BLaER1 (cell line): ENCODE results near the gene TBX20.
"Not testable (repeated sequence)": the region's sequence is repeated elsewhere in the genome, so short reads cannot be mapped to it uniquely, and the experiment has no call there.

Experiments used
- H3K27ac ChIP-seq: shearing (Covaris generic); formaldehyde crosslinking; 2 replicates; pipeline ENCODE4 v1.8.1; 2022
- H3K27me3 ChIP-seq: shearing (Covaris generic); formaldehyde crosslinking; 2 replicates; pipeline ENCODE4 v1.8.1; 2022
- H3K36me3 ChIP-seq: shearing (Covaris generic); formaldehyde crosslinking; 2 replicates; pipeline ENCODE4 v1.8.1; 2022
- H3K4me1 ChIP-seq: shearing (Covaris generic); formaldehyde crosslinking; 2 replicates; pipeline ENCODE4 v1.8.1; 2022
- H3K4me2 ChIP-seq: shearing (Covaris generic); formaldehyde crosslinking; 2 replicates; pipeline ENCODE4 v1.8.1; 2022
- H3K4me3 ChIP-seq: shearing (Covaris generic); formaldehyde crosslinking; 2 replicates; pipeline ENCODE4 v1.8.1; 2022
- H3K9ac ChIP-seq: shearing (Covaris generic); formaldehyde crosslinking; 2 replicates; pipeline ENCODE4 v1.8.1; 2022
- H3K9me3 ChIP-seq: shearing (Covaris generic); formaldehyde crosslinking; 2 replicates; pipeline ENCODE4 v1.8.1; 2022
- H4K20me1 ChIP-seq: shearing (Covaris generic); formaldehyde crosslinking; 2 replicates; pipeline ENCODE4 v1.8.1; 2022
- Cebpa-rat ChIP-seq: shearing (Covaris generic); IDR thresholded peaks from 2 replicates; pipeline ENCODE4 v1.8.1; 2022

Gene TBX20

DNA sequence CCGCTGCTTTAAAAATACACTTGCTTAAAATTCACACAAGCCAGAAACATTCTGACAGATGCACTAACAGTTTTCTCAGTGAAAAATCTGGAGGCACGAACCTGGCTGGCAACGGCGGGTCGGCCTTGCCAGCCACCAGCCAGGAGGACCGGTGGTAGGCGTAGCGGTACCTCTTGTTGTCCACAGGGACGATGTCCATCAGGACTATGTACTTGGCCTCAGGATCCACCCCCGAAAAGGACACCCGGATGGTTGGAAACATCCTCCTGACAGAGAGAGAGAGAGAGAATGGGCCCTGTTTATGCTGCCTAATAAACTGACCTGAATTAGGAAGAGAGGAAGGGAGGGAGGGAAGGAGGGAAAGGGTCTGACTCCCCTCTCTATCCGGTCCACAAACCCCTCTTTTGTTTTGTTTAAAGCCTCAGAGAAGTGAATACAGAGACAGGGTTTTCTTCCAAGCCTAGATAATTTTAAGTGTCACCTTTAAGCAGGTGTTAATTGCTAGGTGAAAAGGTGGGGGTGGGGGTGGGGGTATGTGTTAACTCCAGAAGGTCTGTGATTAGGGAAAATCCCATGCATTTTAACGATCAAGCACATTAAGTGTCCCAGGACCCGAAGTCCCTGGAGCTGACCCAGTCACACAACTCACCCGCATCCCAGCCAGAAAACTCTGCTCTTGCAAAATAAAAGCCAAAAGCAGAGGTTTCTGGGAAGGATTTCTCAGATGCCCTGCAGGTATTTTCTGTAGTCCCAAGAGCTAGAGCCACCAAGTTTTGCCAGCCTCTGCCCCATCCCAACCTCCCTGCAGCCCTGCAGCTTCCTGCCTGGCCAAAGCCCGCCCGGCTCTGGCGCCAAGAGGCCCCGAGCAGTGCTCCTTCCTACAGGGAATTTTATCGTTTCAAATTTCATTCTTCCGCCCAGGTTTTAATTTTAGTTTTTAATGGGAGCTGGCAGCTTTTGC, 5.0 kb downstream of the TBX20 start:
- Histone ChIP-seq H3K4me3 (no peak overlapping the region), H3K36me3 (no peaks in the 10 kb centered on the region), H3K4me1 (peaks cover 9% of the 10 kb centered on the region; the same call in 1 of the 2 replicates)

DNA sequence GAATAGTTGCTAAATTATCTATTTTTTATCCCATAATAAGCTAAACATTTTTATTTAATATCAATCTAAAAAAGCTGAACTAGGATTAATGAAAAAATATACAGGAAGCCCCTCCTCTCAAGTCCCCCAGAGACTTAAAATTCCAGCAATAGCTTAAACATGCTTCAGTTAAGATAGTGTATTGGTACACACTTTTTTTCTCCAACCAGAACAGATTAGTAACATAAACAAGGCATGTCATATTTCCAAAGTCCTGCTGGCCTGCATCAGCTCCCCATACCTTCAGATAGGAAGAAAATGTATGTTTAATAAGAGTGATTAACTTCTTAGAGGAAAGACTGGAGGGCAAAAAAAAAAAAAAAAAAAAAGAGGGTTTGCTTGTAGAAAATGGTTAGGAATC, 7.1 kb downstream of the TBX20 start:
- H3K36me3 ChIP-seq, result no peaks in the 10 kb centered on the region
- H3K27me3 ChIP-seq, result peaks cover 24% of the 10 kb centered on the region
- no peaks in the 10 kb centered on the region for H3K9me3 ChIP-seq
- H3K9ac ChIP-seq, result no peak overlapping the region
- H3K4me2 ChIP-seq, result no peak overlapping the region
- no peak overlapping the region for H3K4me3 ChIP-seq
- H3K27ac ChIP-seq, result no peak overlapping the region
- H4K20me1 ChIP-seq, result no peaks in the 10 kb centered on the region
- peaks cover 7% of the 10 kb centered on the region; the same call in 1 of the 2 replicates for H3K4me1 ChIP-seq
- TF ChIP-seq Cebpa-rat, result no peak

More for the DNA sequence above, 5.0 kb downstream of the TBX20 start:
- H3K9ac ChIP-seq, result no peak overlapping the region
- H3K27me3 ChIP-seq, result peaks cover 24% of the 10 kb centered on the region
- no peak overlapping the region for H3K27ac ChIP-seq
- no peak for TF ChIP-seq Cebpa-rat
- peaks cover 8% of the 10 kb centered on the region for H3K9me3 ChIP-seq
- H3K4me2 ChIP-seq, result no peak overlapping the region
- H4K20me1 ChIP-seq, result no peaks in the 10 kb centered on the region

DNA sequence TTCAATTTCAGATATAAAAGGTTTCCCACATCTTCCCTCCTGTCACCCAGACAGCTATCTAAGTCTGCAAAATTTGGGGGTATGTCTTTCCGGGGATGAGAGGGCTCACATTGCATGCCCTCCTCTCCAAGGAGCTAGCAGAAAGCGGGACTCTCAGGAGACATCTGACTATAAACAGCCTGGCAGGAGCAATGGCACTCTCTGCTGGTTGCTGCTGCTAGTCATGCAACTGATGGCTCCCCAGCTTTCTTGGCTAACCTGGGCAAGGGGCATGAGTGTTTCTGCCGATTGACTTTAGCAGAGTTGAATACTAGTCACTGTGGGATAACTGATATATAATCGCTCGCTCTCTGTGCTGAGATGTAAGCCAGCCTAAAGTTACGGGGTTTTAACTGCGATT, 12.0 kb downstream of the TBX20 start:
- Histone ChIP-seq H3K4me2 (no peak overlapping the region), H3K4me3 (no peak overlapping the region), H3K27me3 (no peaks in the 10 kb centered on the region), H3K4me1 (0 out of 2 replicates have a peak, but pooled peaks cover 4% of the 10 kb centered on the region), H3K9ac (no peak overlapping the region), H3K36me3 (no peaks in the 10 kb centered on the region), H3K9me3 (no peaks in the 10 kb centered on the region), H3K27ac (no peak overlapping the region), H4K20me1 (no peaks in the 10 kb centered on the region)
- TF ChIP-seq Cebpa-rat, result no peak

DNA sequence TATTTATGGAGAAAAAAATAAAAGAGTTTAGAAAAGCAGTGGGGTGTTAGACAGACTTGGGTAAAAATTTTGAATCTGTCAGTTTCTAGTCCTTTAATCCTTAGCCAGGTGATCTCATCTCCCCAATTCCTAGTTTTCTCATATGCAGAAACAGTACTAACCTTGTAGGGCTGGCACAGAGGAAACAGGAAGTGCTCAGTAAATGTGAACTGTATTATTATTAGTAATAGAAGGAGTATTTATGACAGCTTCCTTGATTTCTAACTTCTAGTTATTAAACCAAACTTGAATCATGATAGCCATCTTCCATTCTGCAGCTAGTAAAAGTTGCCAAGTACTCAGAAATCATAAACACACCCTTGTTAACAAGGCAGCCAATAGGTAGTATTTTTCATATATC, 12.5 kb downstream of the TBX20 start:
- Histone ChIP-seq H3K4me3 (no peak overlapping the region), H3K4me1 (0 out of 2 replicates have a peak, but pooled peaks cover 4% of the 10 kb centered on the region), H3K36me3 (no peaks in the 10 kb centered on the region), H3K9me3 (no peaks in the 10 kb centered on the region), H3K27me3 (no peaks in the 10 kb centered on the region), H3K27ac (no peak overlapping the region), H3K9ac (no peak overlapping the region), H4K20me1 (no peaks in the 10 kb centered on the region), H3K4me2 (no peak overlapping the region)
- no peak for TF ChIP-seq Cebpa-rat

DNA sequence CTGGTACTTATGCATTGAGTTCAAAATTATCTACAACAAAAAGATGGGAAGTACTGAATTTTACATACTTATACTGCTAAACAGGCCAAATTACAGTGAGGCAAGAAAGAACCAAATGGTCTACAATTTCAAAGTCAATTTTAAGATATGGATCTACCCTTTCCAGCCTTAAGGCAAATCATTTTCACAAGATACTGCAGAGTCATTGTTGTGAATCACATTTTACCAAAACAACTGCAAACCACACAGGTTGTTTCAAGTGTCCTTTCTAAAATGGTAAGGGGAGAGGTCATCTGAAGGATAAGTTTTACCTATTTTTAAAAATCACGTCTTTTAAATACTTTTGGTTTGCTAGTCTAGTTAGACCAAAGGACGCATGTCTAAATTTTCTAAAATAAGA, 12.9 kb downstream of the TBX20 start:
- not testable (repeated sequence) for H3K9me3 ChIP-seq, H4K20me1 ChIP-seq, H3K4me2 ChIP-seq, H3K9ac ChIP-seq, H3K36me3 ChIP-seq, H3K4me3 ChIP-seq, H3K27ac ChIP-seq, H3K27me3 ChIP-seq, H3K4me1 ChIP-seq

DNA sequence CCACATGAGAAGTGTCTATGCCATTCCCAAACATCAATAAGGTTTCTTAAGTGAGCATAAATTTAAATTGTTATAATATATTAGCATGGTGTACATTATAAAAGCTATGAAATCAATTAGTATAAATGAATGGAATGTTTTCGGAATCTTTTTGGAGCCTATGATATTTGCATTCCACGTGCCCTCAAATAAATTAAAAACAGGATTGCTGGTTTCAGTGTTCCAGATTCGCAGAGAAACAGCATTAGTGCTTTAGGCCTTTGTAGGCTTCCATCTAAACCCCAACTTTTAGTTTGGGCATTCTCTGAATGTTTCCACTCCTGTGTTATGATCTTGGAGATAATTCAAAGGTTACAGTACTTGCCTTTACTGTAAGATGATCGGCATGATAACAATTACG, 15.4 kb downstream of the TBX20 start:
- H4K20me1 ChIP-seq, H3K4me2 ChIP-seq, H3K9me3 ChIP-seq, H3K4me1 ChIP-seq, H3K36me3 ChIP-seq, H3K9ac ChIP-seq, H3K4me3 ChIP-seq, H3K27me3 ChIP-seq, H3K27ac ChIP-seq: not testable (repeated sequence)

DNA sequence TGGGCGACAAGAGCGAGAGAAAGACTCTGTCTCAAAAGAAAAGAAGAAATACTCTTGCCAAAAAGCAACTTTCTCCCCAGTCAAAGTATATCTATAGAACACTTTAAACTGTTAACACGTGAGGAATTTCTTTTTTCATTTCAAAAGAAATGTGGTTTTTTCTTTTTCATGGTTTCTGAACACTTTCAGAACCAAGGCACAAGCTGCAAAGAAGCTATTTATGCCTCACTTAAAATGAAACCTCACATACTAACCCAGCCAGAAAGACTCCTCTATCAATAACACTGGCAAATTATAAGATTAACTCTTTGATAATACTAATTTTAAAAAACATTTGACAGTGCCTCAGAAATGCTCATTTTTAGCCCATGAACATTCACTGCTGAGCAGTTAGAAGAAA, 20.9 kb downstream of the TBX20 start:
- H3K27ac ChIP-seq, result no peak overlapping the region
- no peaks in the 10 kb centered on the region for H3K36me3 ChIP-seq
- H3K4me1 ChIP-seq, result peaks cover 23% of the 10 kb centered on the region
- TF ChIP-seq Cebpa-rat, result no peak
- H3K27me3 ChIP-seq, result no peaks in the 10 kb centered on the region
- peak overlapping the region; percentile 66 for H3K4me2 ChIP-seq
- no peaks in the 10 kb centered on the region for H3K9me3 ChIP-seq
- H3K4me3 ChIP-seq, result no peak overlapping the region
- no peaks in the 10 kb centered on the region for H4K20me1 ChIP-seq
- no peak overlapping the region for H3K9ac ChIP-seq

DNA sequence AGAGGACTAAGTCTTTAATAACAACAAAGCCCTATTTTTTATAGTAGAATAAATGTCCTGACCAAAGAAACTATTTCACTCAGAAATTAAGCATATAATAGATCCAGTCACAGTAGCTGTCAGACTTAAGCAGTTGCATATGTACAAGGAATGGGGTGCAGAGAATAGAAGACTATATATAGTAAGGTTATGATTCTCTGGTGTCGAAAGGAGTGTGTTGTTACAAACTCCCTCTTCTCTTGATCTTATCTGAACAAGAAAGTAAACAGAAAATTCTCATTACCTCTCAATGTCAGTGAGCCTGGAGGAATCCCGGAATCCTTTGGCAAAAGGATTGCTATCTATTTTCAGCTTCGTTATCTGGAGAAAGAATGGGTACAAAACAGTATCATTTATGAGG, 22.7 kb downstream of the TBX20 start:
- H3K4me1 ChIP-seq, result peaks cover 23% of the 10 kb centered on the region
- not testable (repeated sequence) for H3K4me3 ChIP-seq, H3K27me3 ChIP-seq, H3K36me3 ChIP-seq, H4K20me1 ChIP-seq, H3K9ac ChIP-seq, H3K9me3 ChIP-seq, H3K4me2 ChIP-seq, H3K27ac ChIP-seq

DNA sequence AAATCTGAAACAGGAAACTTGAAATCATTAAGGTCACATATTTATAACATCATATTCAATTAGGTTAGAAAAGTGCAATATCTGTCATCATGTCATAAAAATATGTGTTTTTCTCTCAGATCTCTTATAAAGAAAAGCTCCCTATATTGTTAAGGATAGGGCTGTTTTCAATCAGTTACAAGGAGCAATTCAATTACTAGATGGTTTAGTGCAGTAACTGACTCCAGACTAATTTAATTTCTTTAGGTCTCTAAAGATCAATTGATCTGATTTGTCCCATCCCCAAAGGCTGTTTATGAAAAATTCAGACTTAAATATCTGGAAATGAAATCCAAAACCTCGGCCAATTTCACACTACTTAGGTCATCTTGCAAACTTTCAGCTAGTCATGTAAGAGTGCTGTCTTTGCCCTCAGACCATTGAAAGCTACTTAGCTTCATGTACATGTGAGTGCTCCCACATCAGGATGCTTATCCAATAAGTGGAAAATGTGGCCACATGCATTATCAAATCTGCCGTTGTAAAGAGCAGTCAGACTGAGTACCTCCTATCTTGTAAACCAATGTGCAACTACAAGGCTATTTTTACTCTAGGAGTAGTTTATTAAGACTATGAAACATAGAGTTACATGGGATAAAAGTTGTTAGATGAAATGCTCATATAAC, 24.7 kb downstream of the TBX20 start:
- H3K4me3 ChIP-seq, H3K4me2 ChIP-seq, H4K20me1 ChIP-seq, H3K27me3 ChIP-seq, H3K9ac ChIP-seq, H3K36me3 ChIP-seq, H3K9me3 ChIP-seq, H3K27ac ChIP-seq: not testable (repeated sequence)
- H3K4me1 ChIP-seq, result peaks cover 23% of the 10 kb centered on the region

DNA sequence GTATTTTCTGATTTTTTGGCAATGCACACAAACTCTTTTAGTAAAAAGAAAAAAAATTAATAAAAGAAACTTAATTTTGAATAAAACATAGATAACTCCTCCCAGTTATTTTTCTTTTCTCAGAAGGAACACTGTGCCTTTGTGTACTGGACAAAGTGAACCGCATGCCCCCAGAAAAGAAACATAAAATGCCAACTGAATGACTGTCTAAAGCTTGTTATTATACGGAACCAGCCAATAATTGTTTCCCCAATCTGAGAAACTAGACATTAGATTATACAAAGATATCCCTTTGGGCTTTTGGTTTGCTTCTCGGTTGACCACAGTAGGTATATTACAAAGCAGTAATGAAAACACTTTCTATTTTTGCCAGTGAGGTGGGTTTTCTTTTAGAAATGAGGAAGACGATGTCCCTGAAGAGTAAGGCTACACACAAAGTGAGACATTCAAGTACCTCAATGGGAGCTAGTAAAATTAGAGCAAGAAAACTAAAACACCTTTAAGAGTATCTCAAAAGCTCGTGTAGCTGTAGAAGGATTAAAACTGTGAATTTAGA, 25.3 kb downstream of the TBX20 start:
- H3K27ac ChIP-seq, H3K36me3 ChIP-seq, H4K20me1 ChIP-seq, H3K9ac ChIP-seq, H3K9me3 ChIP-seq, H3K27me3 ChIP-seq, H3K4me3 ChIP-seq: not testable (repeated sequence)
- Histone ChIP-seq H3K4me1 (peaks cover 21% of the 10 kb centered on the region), H3K4me2 (peak overlapping the region; percentile 42)

DNA sequence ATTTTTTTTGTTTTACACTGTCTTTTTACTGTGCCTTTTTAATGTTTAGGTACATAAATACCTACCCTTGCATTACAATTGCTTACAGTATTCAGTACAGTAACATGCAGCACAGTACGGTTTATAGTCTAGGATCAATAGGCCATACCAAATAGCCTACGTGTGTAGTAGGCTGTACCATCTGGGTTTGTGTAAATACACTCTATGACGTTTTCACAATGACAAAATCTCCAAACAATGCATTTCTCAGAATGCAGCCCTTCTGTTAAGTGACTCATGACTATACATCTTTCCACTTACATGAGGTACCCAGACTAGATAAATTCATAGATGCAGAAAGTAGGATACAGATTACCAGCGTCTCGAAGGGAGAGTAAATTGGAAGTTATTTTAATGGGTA, 26.5 kb downstream of the TBX20 start:
- H3K4me1 ChIP-seq, H3K9ac ChIP-seq, H3K4me3 ChIP-seq, H3K9me3 ChIP-seq, H3K36me3 ChIP-seq, H4K20me1 ChIP-seq, H3K27me3 ChIP-seq, H3K4me2 ChIP-seq, H3K27ac ChIP-seq: not testable (repeated sequence)

DNA sequence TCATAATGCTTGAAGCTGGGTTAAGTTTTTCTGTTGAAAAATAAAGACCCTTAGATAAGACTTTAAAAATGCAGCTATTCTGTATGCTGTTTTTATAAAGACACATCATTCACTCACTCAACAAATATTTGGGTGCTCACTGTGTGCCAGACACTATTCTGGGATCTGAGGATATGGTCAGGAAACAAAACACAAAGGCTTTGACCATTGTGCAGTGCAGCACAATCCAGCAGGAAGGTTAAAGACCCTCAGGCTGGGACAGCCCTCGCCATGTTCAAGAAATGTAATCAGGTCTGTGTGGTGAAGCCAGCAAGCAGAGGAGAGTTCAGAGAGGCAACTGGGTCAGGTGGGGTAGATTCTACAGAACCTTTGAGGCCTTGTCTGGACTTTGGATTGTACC, 31.5 kb downstream of the TBX20 start:
- H3K4me3 ChIP-seq, H3K9ac ChIP-seq, H3K4me1 ChIP-seq, H3K27me3 ChIP-seq, H3K36me3 ChIP-seq, H4K20me1 ChIP-seq, H3K4me2 ChIP-seq, H3K9me3 ChIP-seq, H3K27ac ChIP-seq: not testable (repeated sequence)

DNA sequence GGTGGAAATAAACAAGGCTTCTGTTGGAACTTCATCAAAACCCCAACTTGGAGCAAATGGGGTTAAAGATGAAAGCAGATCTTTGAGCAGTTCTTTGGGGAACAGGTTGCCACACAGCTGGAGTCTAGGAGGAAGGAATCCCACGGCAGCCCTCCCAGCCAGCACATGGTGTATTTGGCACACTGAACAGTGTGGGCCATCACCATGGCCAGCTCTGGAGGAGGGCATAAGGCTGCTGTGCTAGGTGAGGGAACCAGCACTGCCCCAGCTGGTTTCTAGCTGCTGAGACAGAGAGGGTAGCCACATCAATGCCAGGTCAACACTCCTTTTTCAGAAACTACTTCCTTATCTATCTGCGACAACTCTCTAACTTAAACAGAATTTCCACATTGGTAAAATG, 33.7 kb downstream of the TBX20 start:
- not testable (repeated sequence) for H3K4me1 ChIP-seq, H3K27ac ChIP-seq, H3K9me3 ChIP-seq, H3K27me3 ChIP-seq, H3K4me2 ChIP-seq, H4K20me1 ChIP-seq, H3K36me3 ChIP-seq, H3K4me3 ChIP-seq, H3K9ac ChIP-seq

DNA sequence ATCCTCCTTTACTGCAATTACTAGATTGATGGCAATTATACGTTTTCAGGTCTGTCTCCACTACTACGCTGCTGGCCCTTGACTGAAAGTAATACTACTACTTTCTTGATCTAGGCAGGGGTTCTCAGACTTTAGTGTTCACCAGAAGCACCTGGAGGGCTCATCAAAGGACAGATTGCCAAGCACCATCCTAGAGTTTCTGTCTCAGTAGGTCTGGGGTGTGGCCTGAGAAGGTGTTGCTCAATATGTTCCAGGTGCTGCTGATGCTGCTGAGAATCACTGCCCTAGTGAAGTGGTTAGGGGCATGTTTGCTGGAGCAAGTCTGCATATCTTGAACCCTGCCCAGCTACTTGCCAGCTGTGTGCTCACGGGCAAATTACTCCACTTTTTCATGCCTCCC, 37.9 kb downstream of the TBX20 start:
- not testable (repeated sequence) for H3K4me3 ChIP-seq, H3K4me2 ChIP-seq, H3K4me1 ChIP-seq, H3K9me3 ChIP-seq, H4K20me1 ChIP-seq, H3K36me3 ChIP-seq, H3K9ac ChIP-seq, H3K27ac ChIP-seq, H3K27me3 ChIP-seq
